ENCODE measurements around the gene ARRB1. TPM values are rescaled to one million over a fixed set of nuclear protein-coding genes. Genes with fewer than 3 reads are reported as not detected.
"Not testable (repeated sequence)": the region's sequence is repeated elsewhere in the genome, so short reads cannot be mapped to it uniquely, and the experiment has no call there.

The ARRB1 gene
- total RNA-seq, 2 donors from 2014 or later: 70.3 to 73.4 TPM

- intact Hi-C loops (cut with DNase I): no loop called here
- DNase-seq: no peak
- TF ChIP-seq, protein P1, sequence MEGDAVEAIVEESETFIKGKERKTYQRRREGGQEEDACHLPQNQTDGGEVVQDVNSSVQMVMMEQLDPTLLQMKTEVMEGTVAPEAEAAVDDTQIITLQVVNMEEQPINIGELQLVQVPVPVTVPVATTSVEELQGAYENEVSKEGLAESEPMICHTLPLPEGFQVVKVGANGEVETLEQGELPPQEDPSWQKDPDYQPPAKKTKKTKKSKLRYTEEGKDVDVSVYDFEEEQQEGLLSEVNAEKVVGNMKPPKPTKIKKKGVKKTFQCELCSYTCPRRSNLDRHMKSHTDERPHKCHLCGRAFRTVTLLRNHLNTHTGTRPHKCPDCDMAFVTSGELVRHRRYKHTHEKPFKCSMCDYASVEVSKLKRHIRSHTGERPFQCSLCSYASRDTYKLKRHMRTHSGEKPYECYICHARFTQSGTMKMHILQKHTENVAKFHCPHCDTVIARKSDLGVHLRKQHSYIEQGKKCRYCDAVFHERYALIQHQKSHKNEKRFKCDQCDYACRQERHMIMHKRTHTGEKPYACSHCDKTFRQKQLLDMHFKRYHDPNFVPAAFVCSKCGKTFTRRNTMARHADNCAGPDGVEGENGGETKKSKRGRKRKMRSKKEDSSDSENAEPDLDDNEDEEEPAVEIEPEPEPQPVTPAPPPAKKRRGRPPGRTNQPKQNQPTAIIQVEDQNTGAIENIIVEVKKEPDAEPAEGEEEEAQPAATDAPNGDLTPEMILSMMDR (IDR thresholded peaks at IDR 0.05): no peak
- Histone ChIP-seq H3K36me3 (no peaks in the 10 kb centered on the region), H3K27me3 (no peaks in the 10 kb centered on the region), H3K9ac (ENCODE audit: low read depth in 2 of 2, low read length in 2 of 2) (peak overlapping the region in 1 of 2 donors; percentile 47), H3K4me1 (peaks cover 50% of the 10 kb centered on the region), H3K4me3 (no peak overlapping the region), H3K9me3 (no peaks in the 10 kb centered on the region), H3K27ac (peak overlapping the region; percentile 79)
These were observed 14.2 kb downstream of the ARRB1 start for GRCh38 chr11:75337195-75337654.

- intact Hi-C loops (cut with DNase I): no loop called here
- no peak for DNase-seq
- Histone ChIP-seq H3K9ac (ENCODE audit: low read depth in 2 of 2, low read length in 2 of 2) (no peak overlapping the region), H3K27me3 (no peaks in the 10 kb centered on the region), H3K9me3 (no peaks in the 10 kb centered on the region), H3K36me3 (no peaks in the 10 kb centered on the region), H3K27ac (peak overlapping the region; percentile 33), H3K4me3 (no peak overlapping the region), H3K4me1 (peaks cover 36% of the 10 kb centered on the region)
- TF ChIP-seq, protein P1 (IDR thresholded peaks at IDR 0.05): no peak
These were observed 16.5 kb downstream of the ARRB1 start for GRCh38 chr11:75334976-75335375.

- H3K27ac ChIP-seq: peak overlapping the region; percentile 33
- H3K4me3 ChIP-seq: no peak overlapping the region
- intact Hi-C loops (cut with DNase I): no loop called here
These were observed 17.0 kb downstream of the ARRB1 start for GRCh38 chr11:75334402-75334891.

GRCh38 chr11:75333807-75334140, 17.7 kb downstream of the ARRB1 start:
- TF ChIP-seq, protein P1 (IDR thresholded peaks at IDR 0.05): no peak
- Histone ChIP-seq H3K36me3 (no peaks in the 10 kb centered on the region), H3K9ac (ENCODE audit: low read depth in 2 of 2, low read length in 2 of 2) (peak overlapping the region in 1 of 2 donors; percentile 60), H3K27ac (no peak overlapping the region), H3K4me1 (peaks cover 37% of the 10 kb centered on the region), H3K9me3 (no peaks in the 10 kb centered on the region), H3K4me3 (no peak overlapping the region), H3K27me3 (no peaks in the 10 kb centered on the region)
- DNase-seq: no peak
- intact Hi-C loops (cut with DNase I): no loop called here

More at GRCh38 chr11:75334402-75334891, 17.0 kb downstream of the ARRB1 start:
- Histone ChIP-seq H3K36me3 (no peaks in the 10 kb centered on the region), H3K4me1 (peaks cover 36% of the 10 kb centered on the region), H3K9ac (ENCODE audit: low read depth in 2 of 2, low read length in 2 of 2) (peak overlapping the region in 1 of 2 donors; percentile 12), H3K9me3 (no peaks in the 10 kb centered on the region), H3K27me3 (no peaks in the 10 kb centered on the region)
- DNase-seq: no peak
- TF ChIP-seq, protein P1 (IDR thresholded peaks at IDR 0.05): no peak

DNA sequence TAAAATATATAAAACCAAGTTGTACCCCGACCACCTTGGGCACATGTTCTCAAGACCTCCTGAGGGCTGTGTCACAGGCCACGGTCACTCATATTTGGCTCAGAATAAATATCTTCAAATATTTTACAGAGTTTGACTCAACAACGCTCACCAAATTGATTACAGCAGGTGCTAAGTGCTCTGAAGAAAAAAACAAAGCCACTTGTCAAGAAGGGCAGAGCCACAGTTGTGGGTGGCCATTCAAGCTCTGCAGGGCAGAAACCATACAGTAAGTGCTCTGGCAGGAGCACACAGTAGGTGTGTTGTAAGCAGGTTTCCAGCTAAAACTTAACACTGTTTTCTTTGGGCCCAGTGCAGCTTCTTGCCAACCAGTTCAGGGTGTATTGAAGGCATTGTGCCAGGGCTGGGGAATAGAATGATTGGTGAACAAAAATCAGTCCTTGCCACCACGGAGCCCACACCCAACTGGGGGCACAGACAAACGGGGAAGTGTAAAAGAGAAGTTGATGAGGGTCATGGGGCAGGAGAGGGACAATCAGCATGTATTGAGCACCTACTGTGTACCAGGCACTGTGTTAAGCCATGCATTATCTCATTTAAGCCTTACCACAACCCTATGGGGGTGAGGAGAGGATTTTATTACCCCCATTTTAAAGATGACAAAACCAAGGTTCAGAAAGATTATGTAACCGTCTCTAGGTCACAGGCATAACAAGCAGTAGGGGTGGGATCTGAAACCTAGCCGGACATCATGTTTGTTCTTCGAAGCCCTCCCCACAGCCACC, 18.2 kb downstream of the ARRB1 start:
- no peak overlapping the region for H3K27ac ChIP-seq
- peak overlapping the region in 1 of 2 donors; percentile 60 for H3K9ac ChIP-seq (ENCODE audit: low read depth in 2 of 2, low read length in 2 of 2)
- intact Hi-C loops (cut with DNase I): no loop called here
- H3K4me3 ChIP-seq: no peak overlapping the region
- H3K27me3 ChIP-seq: no peaks in the 10 kb centered on the region
- peaks cover 38% of the 10 kb centered on the region for H3K4me1 ChIP-seq
- TF ChIP-seq, protein P1 (IDR thresholded peaks at IDR 0.05): no peak
- no peaks in the 10 kb centered on the region for H3K36me3 ChIP-seq
- DNase-seq: no peak
- H3K9me3 ChIP-seq: no peaks in the 10 kb centered on the region

GRCh38 chr11:75331761-75332160, 19.7 kb downstream of the ARRB1 start:
- H3K4me3 ChIP-seq; H3K9me3 ChIP-seq; H3K27me3 ChIP-seq; DNase-seq; H3K27ac ChIP-seq; H3K9ac ChIP-seq (ENCODE audit: low read depth in 2 of 2, low read length in 2 of 2); intact Hi-C loops (cut with DNase I); H3K36me3 ChIP-seq: not testable (repeated sequence)
- peaks cover 39% of the 10 kb centered on the region for H3K4me1 ChIP-seq

DNA sequence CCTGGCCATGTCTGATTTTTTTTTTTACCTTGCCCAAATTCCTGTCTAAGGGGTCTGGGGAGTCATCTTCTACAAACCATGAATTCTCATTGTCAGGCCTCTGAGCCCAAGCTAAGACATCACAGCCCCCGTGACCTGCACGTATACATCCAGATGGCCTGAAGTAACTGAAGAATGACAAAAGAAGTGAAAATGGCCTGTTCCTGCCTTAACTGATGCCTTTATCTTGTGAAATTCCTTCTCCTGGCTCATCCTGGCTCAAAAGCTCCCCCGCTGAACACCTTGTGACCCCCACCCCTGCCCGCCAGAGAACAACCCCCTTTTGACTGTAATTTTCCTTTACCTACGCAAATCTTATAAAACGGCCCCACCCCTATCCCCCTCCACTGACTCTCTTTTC, 20.2 kb downstream of the ARRB1 start:
- H3K9me3 ChIP-seq; DNase-seq; H3K9ac ChIP-seq (ENCODE audit: low read depth in 2 of 2, low read length in 2 of 2); H3K4me3 ChIP-seq; H3K36me3 ChIP-seq; H3K27me3 ChIP-seq; intact Hi-C loops (cut with DNase I): not testable (repeated sequence)
- H3K4me1 ChIP-seq: peaks cover 43% of the 10 kb centered on the region
- peak overlapping the region; percentile 77 for H3K27ac ChIP-seq

GRCh38 chr11:75330886-75331285, 20.6 kb downstream of the ARRB1 start:
- H3K27me3 ChIP-seq; H3K36me3 ChIP-seq; DNase-seq; H3K9me3 ChIP-seq; intact Hi-C loops (cut with DNase I); H3K4me3 ChIP-seq: not testable (repeated sequence)
- Histone ChIP-seq H3K27ac (peak overlapping the region; percentile 77), H3K4me1 (peaks cover 47% of the 10 kb centered on the region), H3K9ac (ENCODE audit: low read depth in 2 of 2, low read length in 2 of 2) (peak overlapping the region in 1 of 2 donors; percentile 78)

Measured in colonic mucosa (tissue), 4 donors.